Measurements from ENCODE around the gene TIMM44. TPM values are rescaled to one million over a fixed set of nuclear protein-coding genes. Genes with fewer than 3 reads are reported as not detected.

Gene TIMM44
- total RNA-seq, 1 experiment from 2014 or later: 142 TPM

- BruUV-seq (replicated peaks): no TSS peak
- H3K27ac Mint-ChIP-seq (ENCODE audit: low read depth, unreplicated experiment): peak overlapping the region; percentile 39
Measured at GRCh38 chr19:7980168-7980567, 36.7 kb upstream of the TIMM44 start.

GRCh38 chr19:7979559-7979958 lies 36.1 kb upstream of the TIMM44 start:
- intact Hi-C loops (cut with micrococcal nuclease): loop anchor here (10.0 kb wide), 1 partner anchor 175 kb away; no protein-coding TSS in a partner anchor
- no peak overlapping the region for H3K4me3 Mint-ChIP-seq (ENCODE audit: unreplicated experiment)
- POLR2A ChIA-PET: no interaction called here
- peak overlapping the region; percentile 39 for H3K27ac Mint-ChIP-seq (ENCODE audit: low read depth, unreplicated experiment)
- TF ChIP-seq, protein P1, sequence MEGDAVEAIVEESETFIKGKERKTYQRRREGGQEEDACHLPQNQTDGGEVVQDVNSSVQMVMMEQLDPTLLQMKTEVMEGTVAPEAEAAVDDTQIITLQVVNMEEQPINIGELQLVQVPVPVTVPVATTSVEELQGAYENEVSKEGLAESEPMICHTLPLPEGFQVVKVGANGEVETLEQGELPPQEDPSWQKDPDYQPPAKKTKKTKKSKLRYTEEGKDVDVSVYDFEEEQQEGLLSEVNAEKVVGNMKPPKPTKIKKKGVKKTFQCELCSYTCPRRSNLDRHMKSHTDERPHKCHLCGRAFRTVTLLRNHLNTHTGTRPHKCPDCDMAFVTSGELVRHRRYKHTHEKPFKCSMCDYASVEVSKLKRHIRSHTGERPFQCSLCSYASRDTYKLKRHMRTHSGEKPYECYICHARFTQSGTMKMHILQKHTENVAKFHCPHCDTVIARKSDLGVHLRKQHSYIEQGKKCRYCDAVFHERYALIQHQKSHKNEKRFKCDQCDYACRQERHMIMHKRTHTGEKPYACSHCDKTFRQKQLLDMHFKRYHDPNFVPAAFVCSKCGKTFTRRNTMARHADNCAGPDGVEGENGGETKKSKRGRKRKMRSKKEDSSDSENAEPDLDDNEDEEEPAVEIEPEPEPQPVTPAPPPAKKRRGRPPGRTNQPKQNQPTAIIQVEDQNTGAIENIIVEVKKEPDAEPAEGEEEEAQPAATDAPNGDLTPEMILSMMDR (IDR thresholded peaks at IDR 0.05; ENCODE audit: unreplicated experiment): no peak
- CTCF ChIA-PET: no interaction called here
- H3K9me3 Mint-ChIP-seq (ENCODE audit: unreplicated experiment): no peaks in the 10 kb centered on the region
- DNase-seq (ENCODE audit: unreplicated experiment): no peak
- H3K27me3 Mint-ChIP-seq (ENCODE audit: insufficient read depth, unreplicated experiment): no peaks in the 10 kb centered on the region
- peaks cover 52% of the 10 kb centered on the region for H3K36me3 Mint-ChIP-seq (ENCODE audit: insufficient read depth, unreplicated experiment)
- peaks cover 7% of the 10 kb centered on the region for H3K4me1 Mint-ChIP-seq (ENCODE audit: insufficient read depth, unreplicated experiment)
- no TSS peak for BruUV-seq (replicated peaks)

More at GRCh38 chr19:7980168-7980567, 36.7 kb upstream of the TIMM44 start:
- CTCF ChIA-PET: interaction anchor here (0.6 to 2.0 kb wide), 2 partner anchors 22 to 51 kb away, joined by 3 to 11 read pairs; no protein-coding TSS in a partner anchor
- Mint-ChIP-seq H3K9me3 (ENCODE audit: unreplicated experiment) (no peaks in the 10 kb centered on the region), H3K36me3 (ENCODE audit: insufficient read depth, unreplicated experiment) (peaks cover 52% of the 10 kb centered on the region), H3K27me3 (ENCODE audit: insufficient read depth, unreplicated experiment) (no peaks in the 10 kb centered on the region), H3K4me1 (ENCODE audit: insufficient read depth, unreplicated experiment) (peaks cover 7% of the 10 kb centered on the region), H3K4me3 (ENCODE audit: unreplicated experiment) (no peak overlapping the region)
- DNase-seq (ENCODE audit: unreplicated experiment): no peak
- TF ChIP-seq, protein P1 (IDR thresholded peaks at IDR 0.05; ENCODE audit: unreplicated experiment): no peak
- POLR2A ChIA-PET: no interaction called here
- intact Hi-C loops (cut with micrococcal nuclease): no loop called here

DNA sequence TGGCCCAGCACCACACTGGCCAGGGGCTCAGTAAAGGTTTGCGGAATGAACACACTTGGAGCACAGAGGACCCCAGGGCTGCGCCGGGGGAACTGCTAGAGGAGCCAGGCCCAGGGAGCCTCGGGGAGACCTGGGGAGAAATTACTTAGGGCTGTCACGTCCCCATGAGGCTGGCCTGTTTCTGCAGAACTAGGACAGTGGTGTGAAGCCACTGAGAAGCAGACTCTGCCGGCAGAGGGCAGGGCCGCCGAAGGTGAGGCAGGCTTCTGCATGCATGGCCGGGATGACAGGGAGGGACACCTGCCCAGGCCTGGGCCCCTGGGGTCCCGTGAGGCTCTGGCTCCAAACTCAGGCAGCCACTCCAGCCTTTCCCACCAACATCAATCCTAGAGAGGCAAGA lies 35.5 kb upstream of the TIMM44 start:
- BruUV-seq (replicated peaks): no TSS peak
- ChIA-PET POLR2A (no interaction called here), CTCF (no interaction called here)
- DNase-seq (ENCODE audit: unreplicated experiment): no peak
- Mint-ChIP-seq H3K4me1 (ENCODE audit: insufficient read depth, unreplicated experiment) (peaks cover 2% of the 10 kb centered on the region), H3K9me3 (ENCODE audit: unreplicated experiment) (no peaks in the 10 kb centered on the region), H3K27ac (ENCODE audit: low read depth, unreplicated experiment) (no peak overlapping the region), H3K4me3 (ENCODE audit: unreplicated experiment) (no peak overlapping the region), H3K27me3 (ENCODE audit: insufficient read depth, unreplicated experiment) (no peaks in the 10 kb centered on the region), H3K36me3 (ENCODE audit: insufficient read depth, unreplicated experiment) (peaks cover 56% of the 10 kb centered on the region)
- TF ChIP-seq, protein P1 (IDR thresholded peaks at IDR 0.05; ENCODE audit: unreplicated experiment): no peak
- intact Hi-C loops (cut with micrococcal nuclease): loop anchor here (10.0 kb wide), 1 partner anchor 176 kb away; no protein-coding TSS in a partner anchor

DNA sequence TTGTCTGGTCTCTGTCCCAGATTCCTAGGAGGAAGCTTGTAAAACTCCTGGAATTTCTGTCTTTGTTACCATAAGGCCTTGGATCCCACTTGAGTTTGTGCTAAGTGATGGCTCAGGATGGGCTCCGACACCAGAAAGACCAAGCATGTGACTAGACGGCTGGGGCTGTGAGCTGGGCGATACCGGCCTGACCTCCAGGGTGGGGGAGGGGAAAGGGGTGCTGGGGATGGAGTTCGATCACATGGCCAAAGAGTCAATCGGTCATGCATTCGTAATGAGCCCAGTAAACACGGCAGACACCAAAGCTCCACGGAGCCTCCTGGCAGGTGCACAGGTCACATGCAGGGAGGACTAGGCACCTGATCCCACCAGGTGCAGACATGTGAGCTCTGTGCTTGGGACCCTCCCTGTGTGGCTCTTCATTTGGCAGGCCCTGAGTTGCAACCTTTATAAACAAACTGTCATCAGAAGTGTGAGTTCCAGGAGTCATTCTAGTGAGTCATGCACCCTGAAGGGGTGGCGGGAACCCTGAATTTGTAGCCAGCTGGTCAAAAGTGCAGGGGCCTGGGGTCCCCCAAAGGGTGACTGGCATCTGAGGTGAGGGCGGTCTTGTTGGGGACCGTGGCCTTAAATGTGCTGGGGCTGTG lies 34.8 kb upstream of the TIMM44 start:
- H3K27me3 Mint-ChIP-seq (ENCODE audit: insufficient read depth, unreplicated experiment): no peaks in the 10 kb centered on the region
- DNase-seq (ENCODE audit: unreplicated experiment): peak; percentile 20
- H3K4me3 Mint-ChIP-seq (ENCODE audit: unreplicated experiment): no peak overlapping the region
- BruUV-seq (replicated peaks): no TSS peak
- intact Hi-C loops (cut with micrococcal nuclease): loop anchor here (10.0 kb wide), 1 partner anchor 176 kb away; no protein-coding TSS in a partner anchor
- H3K4me1 Mint-ChIP-seq (ENCODE audit: insufficient read depth, unreplicated experiment): no peaks in the 10 kb centered on the region
- POLR2A ChIA-PET: interaction anchor here (0.6 kb wide), 1 partner anchor 145 kb away, joined by 3 read pairs; no protein-coding TSS in a partner anchor
- H3K27ac Mint-ChIP-seq (ENCODE audit: low read depth, unreplicated experiment): no peak overlapping the region
- H3K9me3 Mint-ChIP-seq (ENCODE audit: unreplicated experiment): no peaks in the 10 kb centered on the region
- CTCF ChIA-PET: interaction anchor here (1.3 to 2.2 kb wide), 2 partner anchors 22 to 24 kb away, joined by 3 to 12 read pairs; no protein-coding TSS in a partner anchor
- peaks cover 56% of the 10 kb centered on the region for H3K36me3 Mint-ChIP-seq (ENCODE audit: insufficient read depth, unreplicated experiment)
- TF ChIP-seq, protein P1 (IDR thresholded peaks at IDR 0.05; ENCODE audit: unreplicated experiment): no peak

All from MCF 10A (cell line).